CD14-positive monocyte (primary cell): ENCODE measurements around the gene DLK1. TPM values are rescaled to one million over a fixed set of nuclear protein-coding genes. Genes with fewer than 3 reads are reported as not detected.

ENCODE experiments used
- DNase-seq, 3 donors: peaks; one replicate each; pipeline ENCODE4 v3.0.0-alpha.2; 2011 to 2022
- H2AFZ ChIP-seq: 2 replicates; pipeline ENCODE4 v1.6.0; 2012; ENCODE audit warnings: mild to moderate bottlenecking, low read depth, low read length, inconsistent platforms; ENCODE audit not compliant: insufficient read depth, poor library complexity, severe bottlenecking
- H3K27ac ChIP-seq, 2 donors: 1 replicate in 1 of 2; 2 replicates in 1 of 2; pipeline ENCODE4 v1.5.1; 2012 to 2013; ENCODE audit warnings: low read length in 2 of 2, control low read depth in 1 of 2, inconsistent platforms in 1 of 2, low read depth in 1 of 2, mild to moderate bottlenecking in 1 of 2
- H3K27me3 ChIP-seq, 2 donors: one replicate each; pipeline versions ENCODE4 v1.6.0 to v1.6.1; 2011 to 2013; ENCODE audit warnings: low read length in 2 of 2; ENCODE audit not compliant: control insufficient read depth in 2 of 2, insufficient read depth in 2 of 2
- H3K36me3 ChIP-seq, 2 donors: replicated peaks in 1 of 2; 1 replicate in 1 of 2; 2 replicates in 1 of 2; pipeline versions ENCODE4 v1.5.1 to v1.6.1; 2012 to 2013; ENCODE audit warnings: low read length in 2 of 2, control low read depth in 1 of 2, inconsistent platforms in 1 of 2, mild to moderate bottlenecking in 1 of 2; ENCODE audit not compliant: insufficient read depth in 2 of 2, control insufficient read depth in 1 of 2
- H3K4me1 ChIP-seq, 2 donors: 1 replicate in 1 of 2; 2 replicates in 1 of 2; pipeline versions ENCODE4 v1.5.1 to v1.6.1; 2012 to 2013; ENCODE audit warnings: low read length in 2 of 2, control low read depth in 1 of 2, inconsistent platforms in 1 of 2, mild to moderate bottlenecking in 1 of 2, moderate library complexity in 1 of 2; ENCODE audit not compliant: insufficient read depth in 2 of 2, control insufficient read depth in 1 of 2
- H3K4me2 ChIP-seq: replicated peaks from 2 replicates; pipeline ENCODE3; 2012; ENCODE audit warnings: low read length, moderate library complexity, mild to moderate bottlenecking; ENCODE audit not compliant: poor library complexity, severe bottlenecking; ENCODE audit errors: extremely low read depth
- H3K4me3 ChIP-seq, 3 experiments: fragments of 200-600 bp in 1 of 3; sonication (generic) in 1 of 3; replicated peaks in 1 of 3; 1 replicate in 2 of 3; 2 replicates in 1 of 3; pipeline ENCODE4 v1.5.1; 2011 to 2013; ENCODE audit warnings: low read length in 3 of 3, mild to moderate bottlenecking in 3 of 3, control low read depth in 2 of 3, low read depth in 2 of 3, inconsistent platforms in 1 of 3, moderate library complexity in 1 of 3
- H3K79me2 ChIP-seq: 2 replicates; pipeline ENCODE4 v1.6.0; 2012; ENCODE audit warnings: mild to moderate bottlenecking, control low read depth, inconsistent platforms, low read length, moderate library complexity; ENCODE audit not compliant: insufficient read depth
- H3K9ac ChIP-seq: 2 replicates; pipeline ENCODE4 v1.6.0; 2017; ENCODE audit warnings: low read length, mild to moderate bottlenecking; ENCODE audit not compliant: insufficient read depth, poor library complexity, severe bottlenecking
- H3K9me3 ChIP-seq, 2 donors: replicated peaks in 1 of 2; 1 replicate in 1 of 2; 2 replicates in 1 of 2; pipeline versions ENCODE4 v1.5.1 to v1.6.1; 2012 to 2013; ENCODE audit warnings: low read length in 2 of 2, control low read depth in 1 of 2; ENCODE audit not compliant: control insufficient read depth in 1 of 2, insufficient read depth in 1 of 2
- H4K20me1 ChIP-seq: 2 replicates; pipeline ENCODE4 v1.6.0; 2012; ENCODE audit warnings: mild to moderate bottlenecking, low read length, control low read depth, moderate library complexity; ENCODE audit not compliant: insufficient read depth
- H3K27ac Mint-ChIP-seq, 7 donors: one replicate each; pipeline ENCODE4 v1.8.0; 2020; ENCODE audit warnings: mild to moderate bottlenecking in 7 of 7, mixed read lengths in 7 of 7, moderate library complexity in 6 of 7, inconsistent platforms in 2 of 7
- H3K27me3 Mint-ChIP-seq, 3 donors: one replicate each; pipeline ENCODE4 v1.8.0; 2021 to 2022; ENCODE audit warnings: low read depth in 3 of 3, mild to moderate bottlenecking in 3 of 3, mixed read lengths in 3 of 3, moderate library complexity in 3 of 3, inconsistent platforms in 1 of 3
- H3K36me3 Mint-ChIP-seq, 2 donors: one replicate each; pipeline ENCODE4 v1.8.0; 2020; ENCODE audit warnings: mixed read lengths in 2 of 2, inconsistent platforms in 1 of 2, mild to moderate bottlenecking in 1 of 2
- H3K4me1 Mint-ChIP-seq: one replicate; pipeline ENCODE4 v1.8.0; 2020; ENCODE audit warnings: mild to moderate bottlenecking, mixed read lengths
- H3K4me3 Mint-ChIP-seq, 2 donors: one replicate each; pipeline ENCODE4 v1.8.0; 2020; ENCODE audit warnings: mild to moderate bottlenecking in 2 of 2, mixed read lengths in 2 of 2, moderate library complexity in 1 of 2
- H3K9me3 Mint-ChIP-seq, 7 donors: one replicate each; pipeline ENCODE4 v1.8.0; 2020 to 2022; ENCODE audit warnings: mixed read lengths in 7 of 7, mild to moderate bottlenecking in 6 of 7, moderate library complexity in 6 of 7, inconsistent platforms in 2 of 7
- CTCF ChIP-seq: fragments of 200-600 bp; IDR thresholded peaks from one replicate; pipeline ENCODE4 v1.8.0; 2022; ENCODE audit warnings: antibody characterized with exemption, mild to moderate bottlenecking
- WGBS: methylation state at CpG from one replicate; pipeline ENCODE4 v1.1.5; 2013; ENCODE audit warnings: missing lambda C conversion rate; ENCODE audit not compliant: insufficient coverage; 5-methylcytosine and 5-hydroxymethylcytosine counted together
- intact Hi-C, 2 donors: fragments of 100-400 bp; cut with micrococcal nuclease; formaldehyde crosslinking; loops; one replicate each; pipeline versions ENCODE4 v1.15.0 to v1.15.1; 2023
- polyA plus RNA-seq, 3 donors: library from polyadenylated mRNA; depleted of rRNA in 1 of 3; unstranded in 2 of 3; stranded (reverse) in 1 of 3; fragments of 300-500 nt in 2 of 3; fragments of >200 nt in 1 of 3; fragmentation: Illumina TruSeq in 2 of 3; gene quantifications; 1 replicate in 2 of 3; 2 replicates in 1 of 3; pipeline ENCODE4 v1.2.3, GENCODE V29; 2012 to 2021

Gene DLK1
- polyA plus RNA-seq, 3 donors = 0.04 TPM; not detected in 2

GRCh38 chr14:100769035-100769939 is 42.6 kb downstream of the DLK1 start:
- no peaks in the 10 kb centered on the region for H3K4me1 ChIP-seq
- no peak overlapping the region for H2AFZ ChIP-seq
- no peak for TF ChIP-seq CTCF
- H3K9me3 ChIP-seq = peaks cover 0 to 16% of the 10 kb centered on the region in 2 donors
- H3K4me1 Mint-ChIP-seq = no peaks in the 10 kb centered on the region
- no peak overlapping the region for H3K27ac Mint-ChIP-seq
- no peaks in the 10 kb centered on the region for H3K36me3 ChIP-seq
- no peak overlapping the region for H3K4me3 Mint-ChIP-seq
- no peak overlapping the region for H3K9ac ChIP-seq
- peaks cover 2 to 8% (median 6%) of the 10 kb centered on the region in 3 donors for H3K27me3 Mint-ChIP-seq
- no peak for DNase-seq
- intact Hi-C loops = no loop called here
- no peak overlapping the region for H3K4me2 ChIP-seq
- 95% methylated on average over 28 of the region's 32 CpGs for WGBS
- no peak overlapping the region for H3K27ac ChIP-seq
- H3K79me2 ChIP-seq = no peaks in the 10 kb centered on the region
- no peaks in the 10 kb centered on the region for H4K20me1 ChIP-seq
- H3K4me3 ChIP-seq = no peak overlapping the region
- H3K27me3 ChIP-seq = no peaks in the 10 kb centered on the region
- H3K9me3 Mint-ChIP-seq = peaks cover 8 to 18% (median 15%) of the 10 kb centered on the region in 7 donors
- no peaks in the 10 kb centered on the region for H3K36me3 Mint-ChIP-seq

GRCh38 chr14:100770046-100770445 is 43.4 kb downstream of the DLK1 start:
- H3K9me3 Mint-ChIP-seq = peaks cover 8 to 18% (median 15%) of the 10 kb centered on the region in 7 donors
- no peaks in the 10 kb centered on the region for H3K79me2 ChIP-seq
- no peaks in the 10 kb centered on the region for H3K36me3 Mint-ChIP-seq
- no peaks in the 10 kb centered on the region for H4K20me1 ChIP-seq
- no peak for TF ChIP-seq CTCF
- no peak overlapping the region for H2AFZ ChIP-seq
- no peak overlapping the region for H3K4me2 ChIP-seq
- WGBS = no CpG with 5 or more reads among the region's 4 CpGs
- peaks cover 0 to 16% of the 10 kb centered on the region in 2 donors for H3K9me3 ChIP-seq
- no peak overlapping the region for H3K4me3 Mint-ChIP-seq
- no peak overlapping the region for H3K27ac ChIP-seq
- no peaks in the 10 kb centered on the region for H3K36me3 ChIP-seq
- H3K27ac Mint-ChIP-seq = no peak overlapping the region
- intact Hi-C loops = no loop called here
- no peak overlapping the region for H3K9ac ChIP-seq
- no peaks in the 10 kb centered on the region for H3K4me1 ChIP-seq
- no peak for DNase-seq
- H3K4me1 Mint-ChIP-seq = no peaks in the 10 kb centered on the region
- H3K4me3 ChIP-seq = no peak overlapping the region
- H3K27me3 Mint-ChIP-seq = peaks cover 2 to 8% (median 6%) of the 10 kb centered on the region in 3 donors
- no peaks in the 10 kb centered on the region for H3K27me3 ChIP-seq
